Duodenal mucosa (tissue), 2 donors: Measurements from ENCODE around the gene ZNF282.

Source experiments
- H3K27ac ChIP-seq: one replicate; pipeline ENCODE4 v1.7.0; 2013; ENCODE audit warnings: low read depth, low read length
- H3K27me3 ChIP-seq, 2 donors: one replicate each; pipeline ENCODE4 v1.7.0; 2013; ENCODE audit warnings: low read length in 2 of 2, control low read depth in 1 of 2; ENCODE audit not compliant: insufficient read depth in 2 of 2, control insufficient read depth in 1 of 2
- H3K36me3 ChIP-seq, 2 donors: one replicate each; pipeline ENCODE4 v1.7.0; 2013; ENCODE audit warnings: low read length in 2 of 2, control low read depth in 1 of 2; ENCODE audit not compliant: insufficient read depth in 2 of 2, control insufficient read depth in 1 of 2
- H3K4me1 ChIP-seq, 2 donors: one replicate each; pipeline ENCODE4 v1.7.0; 2013; ENCODE audit warnings: low read length in 2 of 2, control low read depth in 1 of 2; ENCODE audit not compliant: insufficient read depth in 2 of 2, control insufficient read depth in 1 of 2
- H3K4me3 ChIP-seq, 2 donors: one replicate each; pipeline ENCODE4 v1.7.0; 2013; ENCODE audit warnings: low read length in 2 of 2, low read depth in 1 of 2
- H3K9ac ChIP-seq, 2 donors: one replicate each; pipeline ENCODE4 v1.7.0; 2013; ENCODE audit warnings: low read length in 2 of 2, low read depth in 1 of 2
- H3K9me3 ChIP-seq, 2 donors: one replicate each; pipeline ENCODE4 v1.7.0; 2013; ENCODE audit warnings: low read length in 2 of 2, control low read depth in 1 of 2; ENCODE audit not compliant: control insufficient read depth in 1 of 2

ZNF282 gene

GRCh38 chr7:149191851-149192250 is 3.5 kb upstream of the ZNF282 start:
- H3K4me3 ChIP-seq: peak overlapping the region in 1 of 2 donors; percentile 31
- H3K9ac ChIP-seq: no peak overlapping the region
- peaks cover 16 to 18% of the 10 kb centered on the region in 2 donors for H3K4me1 ChIP-seq
- no peaks in the 10 kb centered on the region for H3K27me3 ChIP-seq
- no peak overlapping the region for H3K27ac ChIP-seq
- no peaks in the 10 kb centered on the region for H3K36me3 ChIP-seq
- H3K9me3 ChIP-seq: no peaks in the 10 kb centered on the region

GRCh38 chr7:149194799-149195179 is 557 bp upstream of the ZNF282 start:
- Histone ChIP-seq H3K9me3 (no peaks in the 10 kb centered on the region), H3K9ac (peak overlapping the region; percentile 91 to 96), H3K27me3 (no peaks in the 10 kb centered on the region), H3K36me3 (peaks cover 15 to 18% of the 10 kb centered on the region in 2 donors), H3K4me3 (peak overlapping the region; percentile 84 to 87), H3K27ac (peak overlapping the region; percentile 89), H3K4me1 (peaks cover 21 to 23% of the 10 kb centered on the region in 2 donors)

- no peaks in the 10 kb centered on the region for H3K27me3 ChIP-seq
- H3K9ac ChIP-seq: peak overlapping the region; percentile 82 to 96
- peak overlapping the region; percentile 87 to 95 for H3K4me3 ChIP-seq
- H3K36me3 ChIP-seq: peaks cover 25 to 32% of the 10 kb centered on the region in 2 donors
- H3K9me3 ChIP-seq: no peaks in the 10 kb centered on the region
- peaks cover 21 to 23% of the 10 kb centered on the region in 2 donors for H3K4me1 ChIP-seq
- H3K27ac ChIP-seq: peak overlapping the region; percentile 89
Measured at GRCh38 chr7:149196151-149196704, 882 bp downstream of the ZNF282 start.

- Histone ChIP-seq H3K4me3 (peak overlapping the region; percentile 87 to 95), H3K27ac (no peak overlapping the region), H3K27me3 (no peaks in the 10 kb centered on the region), H3K9me3 (no peaks in the 10 kb centered on the region), H3K4me1 (peaks cover 18 to 19% of the 10 kb centered on the region in 2 donors), H3K36me3 (peaks cover 27 to 37% of the 10 kb centered on the region in 2 donors), H3K9ac (peak overlapping the region; percentile 82 to 96)
Measured at GRCh38 chr7:149196705-149197171, 1.4 kb downstream of the ZNF282 start.

GRCh38 chr7:149197675-149198074 is 2.3 kb downstream of the ZNF282 start:
- peaks cover 27 to 41% of the 10 kb centered on the region in 2 donors for H3K36me3 ChIP-seq

GRCh38 chr7:149198161-149198816 is 2.9 kb downstream of the ZNF282 start:
- H3K9ac ChIP-seq: no peak overlapping the region
- H3K4me3 ChIP-seq: no peak overlapping the region
- no peak overlapping the region for H3K27ac ChIP-seq
- no peaks in the 10 kb centered on the region for H3K9me3 ChIP-seq
- no peaks in the 10 kb centered on the region for H3K27me3 ChIP-seq
- H3K4me1 ChIP-seq: peaks cover 17% of the 10 kb centered on the region in 2 donors
- H3K36me3 ChIP-seq: peaks cover 27 to 47% of the 10 kb centered on the region in 2 donors

More at GRCh38 chr7:149197675-149198074, 2.3 kb downstream of the ZNF282 start:
- Histone ChIP-seq H3K9me3 (no peaks in the 10 kb centered on the region), H3K4me1 (peaks cover 17% of the 10 kb centered on the region in 2 donors), H3K27ac (no peak overlapping the region), H3K4me3 (no peak overlapping the region), H3K9ac (no peak overlapping the region), H3K27me3 (no peaks in the 10 kb centered on the region)

- H3K4me3 ChIP-seq: no peak overlapping the region
- H3K27ac ChIP-seq: no peak overlapping the region
- no peaks in the 10 kb centered on the region for H3K9me3 ChIP-seq
- no peaks in the 10 kb centered on the region for H3K27me3 ChIP-seq
- H3K9ac ChIP-seq: no peak overlapping the region
- H3K36me3 ChIP-seq: peaks cover 31 to 58% of the 10 kb centered on the region in 2 donors
- H3K4me1 ChIP-seq: peaks cover 17% of the 10 kb centered on the region in 2 donors
Measured at GRCh38 chr7:149199234-149199995, 4.1 kb downstream of the ZNF282 start.

- Histone ChIP-seq H3K9me3 (no peaks in the 10 kb centered on the region), H3K27me3 (no peaks in the 10 kb centered on the region), H3K9ac (no peak overlapping the region), H3K36me3 (peaks cover 44 to 83% of the 10 kb centered on the region in 2 donors), H3K4me3 (no peak overlapping the region), H3K4me1 (peaks cover 10 to 13% of the 10 kb centered on the region in 2 donors), H3K27ac (no peak overlapping the region)
Measured at GRCh38 chr7:149202831-149203231, 7.5 kb downstream of the ZNF282 start.

- peak overlapping the region in 1 of 2 donors; percentile 41 for H3K4me3 ChIP-seq
- no peak overlapping the region for H3K9ac ChIP-seq
- peaks cover 10 to 13% of the 10 kb centered on the region in 2 donors for H3K4me1 ChIP-seq
- peaks cover 30 to 79% of the 10 kb centered on the region in 2 donors for H3K36me3 ChIP-seq
- no peaks in the 10 kb centered on the region for H3K9me3 ChIP-seq
- no peaks in the 10 kb centered on the region for H3K27me3 ChIP-seq
- H3K27ac ChIP-seq: no peak overlapping the region
Measured at GRCh38 chr7:149205690-149206381, 10.5 kb downstream of the ZNF282 start.
